Stimulated activated CD4-positive, alpha-beta T cell treated with anti-CD3 and anti-CD28 coated beads, Interleukin-1b, Interleukin-23, amount 100 ng/mL, for 4 hours (primary cell): ENCODE measurements around the gene ELP4.

Source experiments
- DNase-seq, 2 donors: peaks; one replicate each; pipeline ENCODE4 v3.0.0-alpha.2; 2020; ENCODE audit warnings: low read depth in 2 of 2

The ELP4 gene

GRCh38 chr11:31812383-31813381, 303.1 kb downstream of the ELP4 start:
- no peak for DNase-seq

- no peak for DNase-seq
Observed at GRCh38 chr11:31813391-31814175, 304.0 kb downstream of the ELP4 start.

GRCh38 chr11:31814176-31814868, 304.8 kb downstream of the ELP4 start:
- DNase-seq: no peak

GRCh38 chr11:31815711-31816467, 306.3 kb downstream of the ELP4 start:
- DNase-seq: no peak

- DNase-seq: no peak
Observed at GRCh38 chr11:31816468-31817053, 307.0 kb downstream of the ELP4 start.

GRCh38 chr11:31817054-31817620, 307.6 kb downstream of the ELP4 start:
- no peak for DNase-seq

GRCh38 chr11:31817621-31818424, 308.3 kb downstream of the ELP4 start:
- no peak for DNase-seq

- DNase-seq: no peak
Observed at GRCh38 chr11:31818425-31818755, 308.8 kb downstream of the ELP4 start.

GRCh38 chr11:31818874-31819331, 309.3 kb downstream of the ELP4 start:
- DNase-seq: no peak

GRCh38 chr11:31819621-31820437, 310.3 kb downstream of the ELP4 start:
- no peak for DNase-seq

- no peak for DNase-seq
Observed at GRCh38 chr11:31820438-31820818, 310.9 kb downstream of the ELP4 start.

GRCh38 chr11:31821235-31821764, 311.7 kb downstream of the ELP4 start:
- DNase-seq: no peak

- DNase-seq: no peak
Observed at GRCh38 chr11:31821766-31822165, 312.2 kb downstream of the ELP4 start.

- DNase-seq: no peak
Observed at GRCh38 chr11:31822175-31822926, 312.8 kb downstream of the ELP4 start.

- DNase-seq: no peak
Observed at GRCh38 chr11:31822927-31823643, 313.5 kb downstream of the ELP4 start.

GRCh38 chr11:31823644-31824331, 314.2 kb downstream of the ELP4 start:
- DNase-seq: no peak
